Bone marrow (tissue), 2 donors: ENCODE data around the gene KCNQ1.

Experiments
- DNase-seq, 2 donors: peaks; one replicate each; lab custom pipeline; 2025; lab: John Stamatoyannopoulos, UW

The KCNQ1 gene

GRCh38 chr11:2444821-2445745 lies at the start of gene KCNQ1:
KCNQ1 (plus strand) TSS chr11:2445008; CDS start chr11:2445099, 91 bp downstream.
- DNase-seq = peak in 1 of 2 donors; percentile 40

- DNase-seq = no peak
Observed at GRCh38 chr11:2395211-2395730, 49.5 kb upstream of the KCNQ1 start.

- DNase-seq = no peak
Observed at GRCh38 chr11:2395856-2396255, 49.0 kb upstream of the KCNQ1 start.

- DNase-seq = no peak
Observed at GRCh38 chr11:2396471-2396870, 48.3 kb upstream of the KCNQ1 start.

- DNase-seq = no peak
Observed at GRCh38 chr11:2397005-2397404, 47.8 kb upstream of the KCNQ1 start.

- no peak for DNase-seq
Observed at GRCh38 chr11:2398664-2399355, 46.0 kb upstream of the KCNQ1 start.

GRCh38 chr11:2399488-2400068 lies 45.2 kb upstream of the KCNQ1 start:
- no peak for DNase-seq

- peak; percentile 91 to 100 for DNase-seq
Observed at GRCh38 chr11:2400069-2400761, 44.6 kb upstream of the KCNQ1 start, which contains the start of gene TSSC4. TSSC4 (plus strand) TSS chr11:2400750; CDS start chr11:2402634, 1,884 bp downstream.

GRCh38 chr11:2400762-2401435 lies 43.9 kb upstream of the KCNQ1 start:
- peak in 1 of 2 donors; percentile 60 for DNase-seq

GRCh38 chr11:2401436-2401984 lies 43.3 kb upstream of the KCNQ1 start:
- no peak for DNase-seq

- DNase-seq = no peak
Observed at GRCh38 chr11:2402106-2402505, 42.7 kb upstream of the KCNQ1 start.

GRCh38 chr11:2402890-2403645 lies 41.7 kb upstream of the KCNQ1 start:
- no peak for DNase-seq

- DNase-seq = no peak
Observed at GRCh38 chr11:2404735-2405196, 40.0 kb upstream of the KCNQ1 start.

- DNase-seq = no peak
Observed at GRCh38 chr11:2406451-2406850, 38.4 kb upstream of the KCNQ1 start.

GRCh38 chr11:2406878-2407410 lies 37.9 kb upstream of the KCNQ1 start:
- DNase-seq = no peak

GRCh38 chr11:2408671-2409070 lies 36.1 kb upstream of the KCNQ1 start:
- DNase-seq = no peak

GRCh38 chr11:2409126-2409525 lies 35.7 kb upstream of the KCNQ1 start:
- no peak for DNase-seq

- no peak for DNase-seq
Observed at GRCh38 chr11:2409611-2410468, 35.0 kb upstream of the KCNQ1 start.

GRCh38 chr11:2410616-2411015 lies 34.2 kb upstream of the KCNQ1 start:
- no peak for DNase-seq
